ENCODE measurements around the gene CENPL. TPM values are rescaled to one million over a fixed set of nuclear protein-coding genes. Genes with fewer than 3 reads are reported as not detected.

The CENPL gene, protein sequence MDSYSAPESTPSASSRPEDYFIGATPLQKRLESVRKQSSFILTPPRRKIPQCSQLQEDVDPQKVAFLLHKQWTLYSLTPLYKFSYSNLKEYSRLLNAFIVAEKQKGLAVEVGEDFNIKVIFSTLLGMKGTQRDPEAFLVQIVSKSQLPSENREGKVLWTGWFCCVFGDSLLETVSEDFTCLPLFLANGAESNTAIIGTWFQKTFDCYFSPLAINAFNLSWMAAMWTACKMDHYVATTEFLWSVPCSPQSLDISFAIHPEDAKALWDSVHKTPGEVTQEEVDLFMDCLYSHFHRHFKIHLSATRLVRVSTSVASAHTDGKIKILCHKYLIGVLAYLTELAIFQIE
- 13.5 TPM for polyA plus RNA-seq (2013, experiment 1 of 2)
- 14.0 TPM for polyA plus RNA-seq (2013, experiment 2 of 2)

DNA sequence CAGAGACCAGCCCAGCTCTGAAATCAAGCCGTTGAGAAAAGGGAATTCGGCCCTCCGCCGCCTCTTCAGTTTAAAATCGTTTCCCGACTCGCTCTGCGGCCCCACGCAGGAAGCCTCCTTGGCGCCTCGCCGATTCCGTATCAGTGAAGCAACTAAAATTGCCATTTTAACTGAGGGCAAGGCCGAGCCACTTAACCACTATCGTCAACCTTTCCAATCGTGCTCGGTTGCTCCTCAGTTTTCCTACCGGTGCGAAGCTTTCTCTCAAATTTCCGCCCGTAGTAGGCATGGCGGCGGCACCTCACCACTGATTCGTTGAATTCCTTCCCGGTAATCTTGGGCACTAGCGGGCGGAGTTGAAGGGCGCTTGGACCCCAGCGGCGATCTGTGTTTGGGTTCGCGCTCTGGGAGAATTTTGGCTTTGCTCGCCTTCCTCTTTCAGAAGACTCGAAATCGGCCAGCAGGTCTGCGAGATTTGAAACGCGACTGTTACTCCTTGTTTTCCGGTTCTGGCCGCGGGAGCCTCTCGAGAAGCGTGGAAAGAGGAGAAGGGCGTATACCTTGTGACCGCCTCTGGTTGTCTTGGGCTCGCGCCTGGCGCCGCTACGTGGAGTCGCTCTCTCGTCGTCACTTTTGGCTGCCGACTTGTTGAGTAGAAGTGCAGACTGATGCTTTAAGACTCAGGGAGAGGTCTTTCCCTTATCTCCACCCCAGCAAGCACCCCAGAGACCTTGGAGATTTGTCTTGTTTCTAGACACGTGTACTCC, at the start of gene CENPL, which contains the start of gene DARS2:
Gene CENPL (minus strand): TSS at position 569 of the 767 bp plus-strand sequence. CDS start 13,584 bp downstream, outside the sequence.
Gene DARS2 (plus strand): TSS at position 359 of the 767 bp plus-strand sequence. CDS start 557 bp downstream, outside the sequence.
- Histone ChIP-seq H2BK12ac (ENCODE audit: low read length) (no peak within 1 kb of the TSS), H3K79me1 (ENCODE audit: low read depth, low read length) (peaks cover 2% of the 10 kb centered on the region), H3K4ac (ENCODE audit: low read length) (no peak within 1 kb of the TSS), H3K27ac (replicated peaks; ENCODE audit: low read length) (peak within 1 kb of the TSS; percentile 85), H2BK5ac (ENCODE audit: low read length) (peak within 1 kb of the TSS; percentile 87), H3K9me3 (replicated peaks in 1 of 2; ENCODE audit: control insufficient read depth in 2 of 2, insufficient read depth in 1 of 2, low read depth in 1 of 2, low read length in 2 of 2) (no peaks in the 10 kb centered on the region), H4K8ac (ENCODE audit: low read depth, low read length) (no peak within 1 kb of the TSS), H2AK5ac (ENCODE audit: low read depth, low read length) (no peak within 1 kb of the TSS), H3K23ac (ENCODE audit: low read depth, low read length, poor library complexity) (no peak within 1 kb of the TSS), H4K91ac (ENCODE audit: low read depth, low read length, poor library complexity) (no peak within 1 kb of the TSS), H3K4me1 (ENCODE audit: control insufficient read depth in 2 of 2, insufficient read depth in 1 of 2, low read depth in 1 of 2, low read length in 2 of 2) (peaks cover 0 to 3% of the 10 kb centered on the region in 2 donors), H3K14ac (ENCODE audit: low read length) (no peak within 1 kb of the TSS), H3K36me3 (replicated peaks in 1 of 2; ENCODE audit: control insufficient read depth in 2 of 2, insufficient read depth in 2 of 2, low read length in 2 of 2) (peaks cover 2 to 47% of the 10 kb centered on the region in 2 donors), H3K4me3 (ENCODE audit: low read length in 2 of 2) (peak within 1 kb of the TSS; percentile 66 to 87), H2BK120ac (ENCODE audit: low read depth, low read length) (no peak within 1 kb of the TSS), H3K9ac (ENCODE audit: low read depth, low read length, poor library complexity) (peak within 1 kb of the TSS; percentile 91), H3K27me3 (ENCODE audit: control insufficient read depth in 3 of 3, insufficient read depth in 3 of 3, low read depth in 1 of 3, low read length in 3 of 3) (no peaks in the 10 kb centered on the region), H3K18ac (ENCODE audit: low read length) (peak within 1 kb of the TSS; percentile 77), H2AFZ (ENCODE audit: low read length) (peak within 1 kb of the TSS; percentile 92), H3K4me2 (ENCODE audit: insufficient read depth, low read length, poor library complexity, severe bottlenecking) (peak within 1 kb of the TSS; percentile 78), H2BK15ac (ENCODE audit: low read length) (no peak within 1 kb of the TSS)
- no CpG with 5 or more reads among the region's 55 CpGs for WGBS, 2 donors (ENCODE audit: extremely low coverage in 2 of 2, insufficient read length in 2 of 2, insufficient replicate concordance in 1 of 2)
- DNase-seq (ENCODE audit: low spot score) = peak; percentile 93

DNA sequence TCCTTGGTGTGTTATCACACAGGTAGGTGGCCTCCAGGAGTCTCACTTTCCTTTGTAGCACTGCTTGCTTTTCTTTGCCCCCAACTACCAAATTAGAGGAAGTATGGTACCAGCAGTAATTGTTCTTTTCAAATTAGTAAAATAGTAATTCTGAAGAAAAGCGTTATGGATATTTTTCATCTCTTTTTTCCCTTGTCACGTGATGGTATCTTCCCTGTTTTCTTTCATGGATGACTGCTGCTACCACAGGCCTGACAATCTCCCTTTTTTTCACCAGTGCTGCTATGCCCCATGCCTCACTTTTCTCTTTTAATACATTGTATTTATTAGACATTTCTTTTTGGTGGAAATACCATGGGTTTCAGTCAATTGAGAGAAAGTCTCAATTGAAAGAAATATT, 46.8 kb upstream of the CENPL start:
- no peak overlapping the region for H4K8ac ChIP-seq (ENCODE audit: low read depth, low read length)
- H2AFZ ChIP-seq (ENCODE audit: low read length) = no peak overlapping the region
- H3K27ac ChIP-seq (replicated peaks; ENCODE audit: low read length) = no peak overlapping the region
- H3K23ac ChIP-seq (ENCODE audit: low read depth, low read length, poor library complexity) = no peak overlapping the region
- H3K36me3 ChIP-seq (replicated peaks in 1 of 2; ENCODE audit: control insufficient read depth in 2 of 2, insufficient read depth in 2 of 2, low read length in 2 of 2) = peaks cover 6 to 67% of the 10 kb centered on the region in 2 donors
- no CpG with 5 or more reads among the region's 2 CpGs for WGBS, 2 donors (ENCODE audit: extremely low coverage in 2 of 2, insufficient read length in 2 of 2, insufficient replicate concordance in 1 of 2)
- H3K4me2 ChIP-seq (ENCODE audit: insufficient read depth, low read length, poor library complexity, severe bottlenecking) = no peak overlapping the region
- no peaks in the 10 kb centered on the region for H3K27me3 ChIP-seq (ENCODE audit: control insufficient read depth in 3 of 3, insufficient read depth in 3 of 3, low read depth in 1 of 3, low read length in 3 of 3)
- peaks cover 2% of the 10 kb centered on the region for H3K79me1 ChIP-seq (ENCODE audit: low read depth, low read length)
- H3K9ac ChIP-seq (ENCODE audit: low read depth, low read length, poor library complexity) = no peak overlapping the region
- no peak overlapping the region for H2BK12ac ChIP-seq (ENCODE audit: low read length)
- no peak overlapping the region for H4K91ac ChIP-seq (ENCODE audit: low read depth, low read length, poor library complexity)
- no peak overlapping the region for H2AK5ac ChIP-seq (ENCODE audit: low read depth, low read length)
- H3K9me3 ChIP-seq (replicated peaks in 1 of 2; ENCODE audit: control insufficient read depth in 2 of 2, insufficient read depth in 1 of 2, low read depth in 1 of 2, low read length in 2 of 2) = no peaks in the 10 kb centered on the region
- H3K4ac ChIP-seq (ENCODE audit: low read length) = no peak overlapping the region
- H3K4me3 ChIP-seq (ENCODE audit: low read length in 2 of 2) = no peak overlapping the region
- no peak for DNase-seq (ENCODE audit: low spot score)
- peaks cover 0 to 4% of the 10 kb centered on the region in 2 donors for H3K4me1 ChIP-seq (ENCODE audit: control insufficient read depth in 2 of 2, insufficient read depth in 1 of 2, low read depth in 1 of 2, low read length in 2 of 2)
- H2BK15ac ChIP-seq (ENCODE audit: low read length) = no peak overlapping the region
- H2BK120ac ChIP-seq (ENCODE audit: low read depth, low read length) = no peak overlapping the region
- no peak overlapping the region for H3K14ac ChIP-seq (ENCODE audit: low read length)
- no peak overlapping the region for H3K18ac ChIP-seq (ENCODE audit: low read length)
- H2BK5ac ChIP-seq (ENCODE audit: low read length) = no peak overlapping the region

DNA sequence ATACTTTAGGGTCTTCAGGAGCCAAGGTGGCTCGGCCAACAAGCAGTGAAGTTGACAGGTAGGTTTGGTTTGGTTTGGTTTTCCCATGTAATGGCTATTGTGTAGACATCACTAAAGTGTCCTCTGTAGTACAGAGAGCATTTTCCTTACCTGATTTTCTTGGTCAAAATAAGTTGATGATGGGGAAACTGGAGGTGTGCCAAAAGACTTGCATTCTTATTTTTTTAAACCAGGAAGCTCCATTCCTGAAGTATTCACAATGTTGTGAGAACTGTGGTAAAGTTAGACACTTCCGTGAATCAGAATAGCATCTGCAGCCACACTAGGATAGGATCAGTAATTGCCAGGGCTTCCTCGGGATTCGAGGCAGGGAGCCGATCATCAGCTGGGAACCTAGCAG, 46.4 kb upstream of the CENPL start:
- H3K14ac ChIP-seq (ENCODE audit: low read length) = no peak overlapping the region
- no peak overlapping the region for H2BK120ac ChIP-seq (ENCODE audit: low read depth, low read length)
- H3K4me1 ChIP-seq (ENCODE audit: control insufficient read depth in 2 of 2, insufficient read depth in 1 of 2, low read depth in 1 of 2, low read length in 2 of 2) = peaks cover 0 to 8% of the 10 kb centered on the region in 2 donors
- no peaks in the 10 kb centered on the region for H3K27me3 ChIP-seq (ENCODE audit: control insufficient read depth in 3 of 3, insufficient read depth in 3 of 3, low read depth in 1 of 3, low read length in 3 of 3)
- H3K27ac ChIP-seq (replicated peaks; ENCODE audit: low read length) = no peak overlapping the region
- no peak overlapping the region for H2BK5ac ChIP-seq (ENCODE audit: low read length)
- no peak overlapping the region for H2AK5ac ChIP-seq (ENCODE audit: low read depth, low read length)
- no peak overlapping the region for H4K91ac ChIP-seq (ENCODE audit: low read depth, low read length, poor library complexity)
- no CpG with 5 or more reads among the region's 5 CpGs for WGBS, 2 donors (ENCODE audit: extremely low coverage in 2 of 2, insufficient read length in 2 of 2, insufficient replicate concordance in 1 of 2)
- no peak overlapping the region for H3K23ac ChIP-seq (ENCODE audit: low read depth, low read length, poor library complexity)
- no peak overlapping the region for H2BK12ac ChIP-seq (ENCODE audit: low read length)
- no peak overlapping the region for H3K18ac ChIP-seq (ENCODE audit: low read length)
- no peak overlapping the region for H3K4me3 ChIP-seq (ENCODE audit: low read length in 2 of 2)
- H3K4ac ChIP-seq (ENCODE audit: low read length) = no peak overlapping the region
- no peak overlapping the region for H2BK15ac ChIP-seq (ENCODE audit: low read length)
- H4K8ac ChIP-seq (ENCODE audit: low read depth, low read length) = no peak overlapping the region
- no peak for DNase-seq (ENCODE audit: low spot score)
- H3K4me2 ChIP-seq (ENCODE audit: insufficient read depth, low read length, poor library complexity, severe bottlenecking) = no peak overlapping the region
- H3K79me1 ChIP-seq (ENCODE audit: low read depth, low read length) = peaks cover 2% of the 10 kb centered on the region
- no peaks in the 10 kb centered on the region for H3K9me3 ChIP-seq (replicated peaks in 1 of 2; ENCODE audit: control insufficient read depth in 2 of 2, insufficient read depth in 1 of 2, low read depth in 1 of 2, low read length in 2 of 2)
- H3K36me3 ChIP-seq (replicated peaks in 1 of 2; ENCODE audit: control insufficient read depth in 2 of 2, insufficient read depth in 2 of 2, low read length in 2 of 2) = peaks cover 8 to 67% of the 10 kb centered on the region in 2 donors
- no peak overlapping the region for H3K9ac ChIP-seq (ENCODE audit: low read depth, low read length, poor library complexity)
- H2AFZ ChIP-seq (ENCODE audit: low read length) = no peak overlapping the region
